ENCODE measurements around the gene ABCG4. TPM values are rescaled to one million over a fixed set of nuclear protein-coding genes. Genes with fewer than 3 reads are reported as not detected.
"Not testable (repeated sequence)": the region's sequence is repeated elsewhere in the genome, so short reads cannot be mapped to it uniquely, and the experiment has no call there.

Gene ABCG4
- total RNA-seq, 1 donor from 2014 or later: under 0.01 TPM

GRCh38 chr11:119178166-119178680, 29.4 kb downstream of the ABCG4 start:
- no peaks in the 10 kb centered on the region for H3K27me3 ChIP-seq (ENCODE audit: control insufficient read depth, insufficient read depth, low read length)
- no peak for DNase-seq (ENCODE audit: low read depth)
- no peak for FAIRE-seq
- H3K4me3 ChIP-seq (ENCODE audit: low read depth, low read length): no peak overlapping the region
- TF ChIP-seq CTCF (IDR thresholded peaks at IDR 0.05; ENCODE audit: insufficient read depth, low read length, severe bottlenecking): no peak
- peaks cover 16% of the 10 kb centered on the region for H3K36me3 ChIP-seq (ENCODE audit: control insufficient read depth, insufficient read depth, low read length)

- FAIRE-seq (no peak), DNase-seq (ENCODE audit: low read depth) (no peak)
- Histone ChIP-seq H3K4me3 (ENCODE audit: low read depth, low read length) (no peak overlapping the region), H3K36me3 (ENCODE audit: control insufficient read depth, insufficient read depth, low read length) (peaks cover 11% of the 10 kb centered on the region), H3K27me3 (ENCODE audit: control insufficient read depth, insufficient read depth, low read length) (no peaks in the 10 kb centered on the region)
- TF ChIP-seq CTCF (IDR thresholded peaks at IDR 0.05; ENCODE audit: insufficient read depth, low read length, severe bottlenecking): no peak
Observed at GRCh38 chr11:119179342-119179741, 30.5 kb downstream of the ABCG4 start.

GRCh38 chr11:119179983-119180382, 31.1 kb downstream of the ABCG4 start:
- TF ChIP-seq CTCF (IDR thresholded peaks at IDR 0.05; ENCODE audit: insufficient read depth, low read length, severe bottlenecking): no peak
- Histone ChIP-seq H3K27me3 (ENCODE audit: control insufficient read depth, insufficient read depth, low read length) (no peaks in the 10 kb centered on the region), H3K4me3 (ENCODE audit: low read depth, low read length) (no peak overlapping the region), H3K36me3 (ENCODE audit: control insufficient read depth, insufficient read depth, low read length) (peaks cover 7% of the 10 kb centered on the region)
- FAIRE-seq: no peak
- no peak for DNase-seq (ENCODE audit: low read depth)

- H3K36me3 ChIP-seq (ENCODE audit: control insufficient read depth, insufficient read depth, low read length): peaks cover 6% of the 10 kb centered on the region
- FAIRE-seq: no peak
Observed at GRCh38 chr11:119180729-119181676, 32.2 kb downstream of the ABCG4 start.

GRCh38 chr11:119181677-119182412, 33.0 kb downstream of the ABCG4 start:
- Histone ChIP-seq H3K36me3 (ENCODE audit: control insufficient read depth, insufficient read depth, low read length) (peaks cover 6% of the 10 kb centered on the region), H3K27me3 (ENCODE audit: control insufficient read depth, insufficient read depth, low read length) (peaks cover 8% of the 10 kb centered on the region), H3K4me3 (ENCODE audit: low read depth, low read length) (no peak overlapping the region)
- no peak for DNase-seq (ENCODE audit: low read depth)
- no peak for FAIRE-seq
- no peak for TF ChIP-seq CTCF (IDR thresholded peaks at IDR 0.05; ENCODE audit: insufficient read depth, low read length, severe bottlenecking)

More at GRCh38 chr11:119180729-119181676, 32.2 kb downstream of the ABCG4 start:
- Histone ChIP-seq H3K27me3 (ENCODE audit: control insufficient read depth, insufficient read depth, low read length) (peaks cover 3% of the 10 kb centered on the region), H3K4me3 (ENCODE audit: low read depth, low read length) (no peak overlapping the region)
- DNase-seq (ENCODE audit: low read depth): no peak
- no peak for TF ChIP-seq CTCF (IDR thresholded peaks at IDR 0.05; ENCODE audit: insufficient read depth, low read length, severe bottlenecking)

GRCh38 chr11:119184399-119184798, 35.5 kb downstream of the ABCG4 start:
- not testable (repeated sequence) for FAIRE-seq; DNase-seq (ENCODE audit: low read depth); H3K4me3 ChIP-seq (ENCODE audit: low read depth, low read length); H3K36me3 ChIP-seq (ENCODE audit: control insufficient read depth, insufficient read depth, low read length); H3K27me3 ChIP-seq (ENCODE audit: control insufficient read depth, insufficient read depth, low read length)
